NCI-H2029 treated with DMSO at 0.1 percent for 48 hours (cell line): ENCODE measurements around the gene CNGB1.
"Not testable (repeated sequence)": the region's sequence is repeated elsewhere in the genome, so short reads cannot be mapped to it uniquely, and the experiment has no call there.

ENCODE experiments used
- DNase-seq: peaks from one replicate; lab custom pipeline; 2025; lab: John Stamatoyannopoulos, UW

CNGB1 gene

DNA sequence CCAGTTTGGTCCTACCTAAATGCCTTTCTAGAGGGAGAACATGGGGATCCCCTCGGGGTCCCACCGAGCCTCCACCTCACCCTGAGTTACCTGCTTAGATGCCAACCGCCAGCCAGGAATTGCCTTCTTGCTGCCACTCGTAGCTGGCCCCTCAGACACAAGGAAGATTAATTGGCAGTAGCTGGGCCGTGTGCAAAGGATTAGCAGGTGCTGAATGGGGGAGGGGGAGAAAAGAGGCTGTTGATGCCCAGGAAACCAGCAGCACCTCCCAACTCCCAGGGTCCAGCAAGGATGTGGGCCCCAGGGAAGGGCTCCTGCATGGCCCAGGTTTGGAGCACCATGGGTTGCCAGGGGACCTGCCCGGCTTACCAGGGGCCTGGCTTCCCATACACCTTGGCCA lies at the start of gene CNGB1:
CNGB1 (minus strand) TSS at position 159 of the 400 bp plus-strand sequence. CDS start 3,842 bp downstream, outside the sequence.
- no peak for DNase-seq

GRCh38 chr16:58019866-58020538 lies 49.1 kb upstream of the CNGB1 start:
- DNase-seq, result no peak

DNA sequence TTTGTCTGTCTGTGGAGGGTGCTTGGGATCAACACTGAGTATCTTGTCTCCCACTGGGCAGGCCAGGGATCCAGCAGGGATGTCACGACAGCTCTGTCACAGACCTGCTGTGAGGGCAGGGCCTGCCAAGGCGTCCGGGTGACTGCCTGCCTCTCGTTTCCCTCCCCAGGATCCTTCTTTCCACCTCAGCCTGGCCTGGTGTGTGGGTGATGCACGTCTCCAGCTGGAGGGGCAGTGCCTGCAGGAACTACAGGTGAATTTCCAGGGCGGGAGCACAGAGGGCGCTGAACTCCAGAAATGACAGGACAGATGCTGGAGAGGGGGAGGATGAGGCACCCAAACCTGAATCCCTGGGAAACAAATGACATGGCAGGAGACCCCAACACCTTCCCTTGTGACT lies 47.9 kb upstream of the CNGB1 start:
- DNase-seq, result no peak

DNA sequence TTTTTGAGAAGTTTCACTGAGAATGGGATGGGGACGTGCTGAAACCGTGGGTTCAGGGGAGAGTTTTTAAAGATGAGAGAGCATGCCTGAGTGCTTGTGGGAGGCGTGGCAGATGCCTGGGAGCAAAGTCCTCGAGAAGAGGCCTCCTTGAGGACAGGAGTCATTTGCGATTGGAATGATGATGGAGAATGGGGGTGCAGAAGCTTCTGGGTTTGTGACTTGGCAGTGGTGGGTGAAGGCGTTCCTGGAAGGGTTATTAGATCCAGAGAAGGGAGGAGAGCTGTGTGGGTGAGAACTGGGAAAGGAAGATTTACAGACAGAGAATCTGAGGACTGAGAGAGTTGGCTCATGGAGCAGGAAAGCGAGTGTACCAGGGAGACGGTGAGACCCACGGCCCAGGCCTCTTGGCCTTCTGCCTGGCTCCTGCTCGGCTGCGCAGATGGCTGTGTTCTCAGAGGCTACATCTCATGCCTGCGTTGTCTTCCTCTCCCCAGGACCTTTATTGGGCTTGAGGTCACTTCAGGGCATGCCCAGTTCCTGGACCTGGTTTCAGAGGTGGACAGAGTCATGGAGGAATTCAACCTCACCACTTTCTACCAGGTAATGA lies 46.0 kb upstream of the CNGB1 start:
- no peak for DNase-seq

- DNase-seq, result no peak
These were observed 42.5 kb upstream of the CNGB1 start for GRCh38 chr16:58013201-58013956.

DNA sequence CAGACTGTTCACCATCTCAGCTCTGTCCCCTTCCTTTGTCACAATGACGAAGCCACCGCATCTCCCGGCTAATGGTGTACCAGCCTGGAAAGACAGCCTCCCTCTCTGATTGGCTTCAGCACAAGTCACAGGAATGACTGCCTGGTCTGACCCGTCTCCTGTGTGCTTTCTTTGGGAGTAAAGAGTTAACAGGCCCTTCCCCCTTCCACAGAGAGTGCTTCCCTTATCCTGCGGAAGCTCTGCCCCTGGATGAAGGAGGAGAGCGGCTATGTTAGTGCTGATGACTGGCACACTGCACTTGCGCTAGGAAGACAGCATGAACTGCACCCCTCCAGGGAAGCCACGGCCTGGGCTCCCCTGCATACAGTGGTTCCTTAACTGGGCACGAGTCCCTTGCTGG lies 41.6 kb upstream of the CNGB1 start:
- DNase-seq, result no peak

DNA sequence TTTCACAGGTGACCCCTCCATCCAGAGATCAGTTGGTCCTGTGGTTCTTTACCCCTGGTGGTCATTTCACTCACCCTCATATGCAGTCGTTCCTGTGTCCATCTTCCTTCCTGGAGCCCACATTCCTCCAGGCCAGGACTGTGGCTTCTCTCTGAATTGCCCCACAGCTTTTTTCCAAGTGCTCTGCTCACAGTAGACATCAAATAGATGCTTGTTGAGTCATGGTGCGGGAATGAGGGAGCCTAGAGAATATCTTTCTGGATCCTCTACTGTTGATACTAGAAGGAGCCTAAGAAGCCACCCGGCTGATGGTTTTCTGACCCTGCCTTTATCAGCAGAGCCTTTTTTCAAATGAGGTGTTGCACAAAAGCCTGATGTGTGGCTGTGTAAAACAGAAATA lies 40.7 kb upstream of the CNGB1 start:
- no peak for DNase-seq

DNA sequence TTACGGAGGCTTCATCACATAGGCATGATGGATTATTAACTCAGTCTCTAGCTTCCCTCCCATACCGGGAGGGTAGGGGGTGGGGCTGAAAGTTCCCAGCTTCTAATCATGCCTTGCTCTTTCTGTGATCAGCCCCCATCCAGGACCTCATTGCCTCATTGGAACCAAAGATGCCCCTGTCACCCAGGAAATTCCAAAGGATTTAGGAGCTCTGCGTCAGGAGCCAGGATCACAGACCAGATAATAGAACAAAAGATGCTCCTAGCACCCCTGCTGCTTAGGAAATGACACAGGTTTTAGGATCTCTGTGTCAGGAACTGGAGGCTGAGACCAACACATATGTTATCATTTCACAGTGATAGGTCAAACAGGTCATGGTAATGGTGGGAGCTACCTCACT lies 40.0 kb upstream of the CNGB1 start:
- DNase-seq, result no peak

- no peak for DNase-seq
These were observed 39.0 kb upstream of the CNGB1 start for GRCh38 chr16:58009856-58010416.

DNA sequence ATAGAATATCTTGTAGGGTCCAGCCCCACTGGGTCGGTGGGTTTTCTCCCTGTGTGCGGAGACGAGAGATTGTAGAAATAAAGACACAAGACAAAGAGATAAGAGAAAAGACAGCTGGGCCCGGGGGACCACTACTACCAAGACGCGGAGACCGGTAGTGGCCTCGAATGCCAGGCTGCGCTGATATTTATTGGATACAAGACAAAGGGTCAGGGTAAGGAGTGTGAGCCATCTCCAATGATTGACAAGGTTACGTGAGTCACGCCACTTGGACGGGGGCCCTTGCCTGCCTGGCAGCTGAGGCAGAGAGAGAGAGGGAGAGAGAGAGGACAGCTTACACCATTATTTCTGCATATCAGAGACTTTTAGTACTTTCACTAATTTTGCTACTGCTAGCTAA lies 33.8 kb upstream of the CNGB1 start:
- not testable (repeated sequence) for DNase-seq

DNA sequence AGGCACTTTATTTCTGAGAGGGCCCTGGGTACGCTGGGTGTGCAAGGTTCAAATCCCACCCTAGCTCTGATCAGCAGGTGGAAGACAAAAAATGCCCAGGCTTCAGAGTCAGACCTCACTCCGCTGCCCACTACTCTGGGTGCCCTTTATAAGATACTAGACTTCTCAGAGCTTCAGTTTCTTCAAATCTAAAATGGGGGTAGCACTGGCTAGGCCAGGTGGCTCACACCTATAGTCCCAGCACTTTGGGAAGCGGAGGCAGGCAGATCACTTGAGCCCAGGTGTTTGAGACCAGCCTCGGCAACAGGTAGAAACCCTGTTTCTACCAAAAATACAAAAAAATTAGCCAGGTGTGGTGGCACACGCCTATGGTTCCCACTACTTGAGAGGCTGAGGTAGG lies 32.0 kb upstream of the CNGB1 start:
- DNase-seq, result no peak

- DNase-seq, result no peak
These were observed 31.5 kb upstream of the CNGB1 start for GRCh38 chr16:58002416-58002800.

DNA sequence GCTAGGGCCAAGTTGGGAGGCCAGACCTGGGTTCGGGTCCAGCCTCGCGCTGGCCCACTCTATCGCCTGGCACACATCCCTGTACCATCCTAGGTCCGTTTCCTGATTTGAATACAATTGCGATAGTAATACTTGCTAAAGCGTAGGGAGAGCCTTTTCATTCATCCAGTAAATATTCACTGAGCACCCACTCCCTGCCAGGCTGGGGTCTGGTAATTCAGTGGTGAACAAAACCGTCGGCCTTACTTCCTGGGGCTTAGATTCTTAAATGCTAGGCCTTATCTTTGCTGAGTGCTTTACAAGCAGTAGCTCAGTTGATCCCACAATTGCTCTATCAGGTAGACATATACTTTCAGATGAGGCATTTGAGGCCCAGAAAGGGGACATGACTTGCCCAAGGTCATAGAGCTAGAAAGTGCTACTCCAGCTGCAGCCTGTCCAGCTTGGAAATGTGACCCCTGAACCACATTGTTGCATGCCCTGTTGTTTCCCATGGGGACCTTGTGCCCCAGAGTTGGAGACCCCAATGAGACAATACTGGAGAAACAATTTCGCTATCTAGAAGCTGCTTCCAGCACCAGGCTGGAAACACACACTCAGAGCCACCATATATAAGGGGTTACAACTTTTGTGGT lies 31.0 kb upstream of the CNGB1 start:
- no peak for DNase-seq

DNA sequence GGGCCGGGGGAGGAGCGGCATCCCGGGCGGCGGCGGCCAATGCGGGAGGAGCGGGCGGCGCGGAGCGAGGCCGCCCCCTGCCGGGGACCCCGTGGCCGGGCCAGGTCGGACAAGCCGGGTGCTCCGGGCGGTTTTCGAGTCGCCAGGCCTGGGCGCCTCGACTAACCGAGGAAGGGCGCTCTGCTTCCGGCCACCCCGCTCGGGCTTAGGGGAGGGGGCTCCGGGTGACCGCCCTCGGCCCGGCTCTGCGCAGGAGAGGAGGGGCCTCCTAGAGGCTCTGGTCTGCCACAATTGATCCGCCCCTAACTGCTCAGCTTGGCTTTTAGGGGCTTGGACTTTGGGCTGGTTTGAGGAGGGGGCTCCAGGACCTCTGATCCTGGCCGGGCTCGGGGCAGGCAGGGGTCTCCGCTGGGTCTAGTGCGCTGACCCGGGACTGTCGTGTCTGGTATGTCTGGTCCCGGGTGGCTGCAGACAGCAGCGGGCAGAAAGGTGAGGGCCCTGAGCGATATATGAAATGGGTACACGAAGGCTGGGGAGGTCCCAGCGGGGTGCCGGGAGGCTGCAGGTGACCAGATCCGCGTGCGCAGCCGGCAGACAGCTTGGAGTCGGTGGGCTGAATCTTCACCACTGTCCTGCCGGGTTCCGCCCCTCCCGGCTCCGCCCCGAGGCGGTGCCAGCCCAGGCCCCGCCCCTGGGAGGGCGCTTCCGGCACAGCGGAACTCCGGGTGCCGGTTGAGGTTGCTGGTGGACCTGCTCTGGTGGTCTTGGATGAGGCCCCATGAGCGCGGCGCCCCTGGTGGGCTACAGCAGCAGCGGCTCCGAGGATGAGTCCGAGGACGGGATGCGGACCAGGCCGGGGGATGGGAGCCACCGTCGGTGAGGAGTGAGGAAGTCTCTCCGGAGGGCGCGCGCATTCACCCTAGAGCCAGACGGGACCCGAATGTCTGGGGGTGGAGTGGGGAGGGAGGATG lies 30.1 kb upstream of the CNGB1 start, which contains the start of gene USB1:
USB1 (plus strand) TSS at position 702 of the 971 bp plus-strand sequence; CDS start at position 779, 77 bp downstream.
- no peak for DNase-seq

- no peak for DNase-seq
These were observed 29.2 kb upstream of the CNGB1 start, which contains the start of gene ZNF319 for GRCh38 chr16:57999971-58000705. Gene ZNF319, minus strand, starts transcription at chr16:58000672. Its CDS starts 2,407 bp downstream, at chr16:57998265.

GRCh38 chr16:57999366-57999970 lies 28.5 kb upstream of the CNGB1 start:
- DNase-seq, result no peak

DNA sequence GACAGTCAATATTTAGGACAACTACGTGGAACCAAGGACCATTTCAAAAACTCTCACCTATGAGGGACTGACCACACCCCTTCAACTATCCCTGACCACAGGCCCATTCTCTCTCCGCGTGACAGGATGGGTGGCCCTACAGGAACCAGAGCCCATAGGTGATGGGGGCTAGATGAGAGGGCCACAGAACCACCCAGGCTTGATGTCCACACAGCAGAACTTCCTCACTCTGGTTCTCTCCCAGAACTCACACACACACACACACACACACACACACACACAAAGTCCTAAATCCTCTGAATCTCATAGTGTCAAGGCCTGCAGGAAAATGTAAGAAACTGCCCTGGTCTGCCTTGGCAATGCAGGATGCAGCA lies 28.1 kb upstream of the CNGB1 start:
- no peak for DNase-seq

DNA sequence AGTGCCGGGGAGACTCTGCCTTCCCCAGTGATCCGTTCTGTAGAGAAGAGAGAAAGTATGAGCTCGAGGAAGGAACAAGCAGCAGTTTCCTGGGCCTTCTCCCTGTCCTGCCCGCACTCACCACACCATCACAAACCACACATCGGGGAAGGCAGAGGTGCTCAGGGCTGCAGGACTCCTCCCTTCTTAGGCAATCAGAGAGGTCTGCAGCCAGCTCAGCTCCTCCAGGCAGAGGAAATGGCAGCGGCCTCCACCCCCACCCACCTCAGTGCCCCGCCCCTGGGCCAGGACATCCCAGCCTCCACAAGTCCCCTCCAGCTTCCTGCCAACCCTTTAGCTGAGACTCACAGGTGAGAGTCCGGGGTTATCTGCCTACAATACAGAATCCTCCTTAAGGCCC lies 27.6 kb upstream of the CNGB1 start:
- no peak for DNase-seq

GRCh38 chr16:57997528-57998265 lies 26.8 kb upstream of the CNGB1 start:
- no peak for DNase-seq
